ENCODE results near the gene CPXM1. TPM values are rescaled to one million over a fixed set of nuclear protein-coding genes. Genes with fewer than 3 reads are reported as not detected.

CPXM1 gene
- total and polyA plus RNA-seq, 4 donors: 1.5 to 29.1 (median 4.2) TPM

- Histone ChIP-seq H3K27ac (ENCODE audit: low read depth in 1 of 2, low read length in 1 of 2) (no peak overlapping the region), H3K9ac (ENCODE audit: insufficient read depth in 1 of 2, low read length in 2 of 2) (no peak overlapping the region), H3K36me3 (ENCODE audit: control insufficient read depth in 4 of 4, insufficient read depth in 4 of 4, low read length in 4 of 4) (no peaks in the 10 kb centered on the region), H3K4me3 (no peak overlapping the region), H3K4me1 (ENCODE audit: control insufficient read depth in 5 of 5, insufficient read depth in 5 of 5, low read length in 5 of 5) (peaks cover 0 to 16% (median 3%) of the 10 kb centered on the region in 5 donors), H3K9me3 (ENCODE audit: control insufficient read depth in 4 of 4, insufficient read depth in 3 of 4, low read length in 3 of 4) (peaks cover 0 to 1% (median 0%) of the 10 kb centered on the region in 4 donors), H3K27me3 (ENCODE audit: control insufficient read depth in 3 of 3, insufficient read depth in 3 of 3, low read length in 2 of 3) (peaks cover 0 to 20% (median 13%) of the 10 kb centered on the region in 3 donors)
- DNase-seq: peak in 1 of 3 donors; percentile 14
- TF ChIP-seq CTCF (IDR thresholded peaks at IDR 0.05; ENCODE audit: control extremely low read depth, extremely low read depth): no peak
- no peak for ATAC-seq (ENCODE audit: insufficient read depth, low FRiP score)
- 10 to 18% methylated on average over 55 to 68 of the region's 68 CpGs for WGBS, 2 donors
These were observed 20.8 kb upstream of the CPXM1 start for GRCh38 chr20:2820896-2821869.

GRCh38 chr20:2820084-2820895 lies 19.9 kb upstream of the CPXM1 start:
- Histone ChIP-seq H3K36me3 (ENCODE audit: control insufficient read depth in 4 of 4, insufficient read depth in 4 of 4, low read length in 4 of 4) (no peaks in the 10 kb centered on the region), H3K9me3 (ENCODE audit: control insufficient read depth in 4 of 4, insufficient read depth in 3 of 4, low read length in 3 of 4) (peaks cover 0 to 1% (median 0%) of the 10 kb centered on the region in 4 donors), H3K27ac (ENCODE audit: low read depth in 1 of 2, low read length in 1 of 2) (no peak overlapping the region), H3K4me3 (no peak overlapping the region), H3K4me1 (ENCODE audit: control insufficient read depth in 5 of 5, insufficient read depth in 5 of 5, low read length in 5 of 5) (peaks cover 0 to 16% (median 3%) of the 10 kb centered on the region in 5 donors), H3K9ac (ENCODE audit: insufficient read depth in 1 of 2, low read length in 2 of 2) (no peak overlapping the region), H3K27me3 (ENCODE audit: control insufficient read depth in 3 of 3, insufficient read depth in 3 of 3, low read length in 2 of 3) (peaks cover 0 to 18% (median 7%) of the 10 kb centered on the region in 3 donors)
- 38 to 44% methylated on average over 32 of the region's 32 CpGs for WGBS, 2 donors
- no peak for ATAC-seq (ENCODE audit: insufficient read depth, low FRiP score)
- no peak for TF ChIP-seq CTCF (IDR thresholded peaks at IDR 0.05; ENCODE audit: control extremely low read depth, extremely low read depth)
- peak in 2 of 3 donors; percentile 56 to 60 for DNase-seq

- peaks cover 0 to 18% (median 7%) of the 10 kb centered on the region in 3 donors for H3K27me3 ChIP-seq (ENCODE audit: control insufficient read depth in 3 of 3, insufficient read depth in 3 of 3, low read length in 2 of 3)
- no peak for ATAC-seq (ENCODE audit: insufficient read depth, low FRiP score)
- no peak overlapping the region for H3K9ac ChIP-seq (ENCODE audit: insufficient read depth in 1 of 2, low read length in 2 of 2)
- H3K4me1 ChIP-seq (ENCODE audit: control insufficient read depth in 5 of 5, insufficient read depth in 5 of 5, low read length in 5 of 5): peaks cover 0 to 16% (median 3%) of the 10 kb centered on the region in 5 donors
- peaks cover 0 to 1% (median 0%) of the 10 kb centered on the region in 4 donors for H3K9me3 ChIP-seq (ENCODE audit: control insufficient read depth in 4 of 4, insufficient read depth in 3 of 4, low read length in 3 of 4)
- no peak overlapping the region for H3K4me3 ChIP-seq
- DNase-seq: peak in 2 of 3 donors; percentile 48 to 65
- H3K27ac ChIP-seq (ENCODE audit: low read depth in 1 of 2, low read length in 1 of 2): no peak overlapping the region
- TF ChIP-seq CTCF (IDR thresholded peaks at IDR 0.05; ENCODE audit: control extremely low read depth, extremely low read depth): no peak
- H3K36me3 ChIP-seq (ENCODE audit: control insufficient read depth in 4 of 4, insufficient read depth in 4 of 4, low read length in 4 of 4): no peaks in the 10 kb centered on the region
- 75 to 83% methylated on average over 7 of the region's 7 CpGs for WGBS, 2 donors
These were observed 17.6 kb upstream of the CPXM1 start for GRCh38 chr20:2817891-2818595.

All from lung (tissue), 12 donors.